Colonic mucosa (tissue), 4 donors: ENCODE data around the gene PPP1R17. TPM values are rescaled to one million over a fixed set of nuclear protein-coding genes. Genes with fewer than 3 reads are reported as not detected.

ENCODE experiments used
- DNase-seq: peaks from one replicate; pipeline ENCODE4 v3.0.0-alpha.2; 2020
- H3K27ac ChIP-seq: fragments of 200-600 bp; one replicate; pipeline ENCODE4 v1.8.0; 2021
- H3K27me3 ChIP-seq: fragments of 200-600 bp; one replicate; pipeline ENCODE4 v1.8.0; 2021
- H3K36me3 ChIP-seq: fragments of 200-600 bp; one replicate; pipeline ENCODE4 v1.8.0; 2021
- H3K4me1 ChIP-seq: fragments of 200-600 bp; one replicate; pipeline ENCODE4 v1.8.0; 2021; ENCODE audit warnings: mild to moderate bottlenecking
- H3K4me3 ChIP-seq: fragments of 200-600 bp; one replicate; pipeline ENCODE4 v1.8.0; 2021
- H3K9ac ChIP-seq, 2 donors: one replicate each; pipeline ENCODE4 v1.7.0; 2013; ENCODE audit warnings: control low read depth in 2 of 2, low read depth in 2 of 2, low read length in 2 of 2
- H3K9me3 ChIP-seq: fragments of 200-600 bp; one replicate; pipeline ENCODE4 v1.8.0; 2021
- CTCF ChIP-seq: fragments of 200-600 bp; IDR thresholded peaks from one replicate; pipeline ENCODE4 v1.8.0; 2022; ENCODE audit warnings: antibody characterized with exemption, mild to moderate bottlenecking
- intact Hi-C: fragments of 100-400 bp; cut with DNase I; formaldehyde crosslinking; loops from one replicate; pipeline ENCODE4 v1.14.1; 2022
- total RNA-seq, 2 donors: library from RNA; stranded (reverse); fragmentation: NEBNext Ultra II Directional in 1 of 2; extraction: Animal tissue kit (Norgen Biotek cat#: 25700) in 1 of 2; gene quantifications; one replicate each; pipeline ENCODE4 v1.2.1, GENCODE V29; 2021
- donor health status: healthy.
- donor health status: DM: no; HTN: no; CAD: no.
- donor health status: DM: no; HTN: no; CAD: no.

PPP1R17 gene
- total RNA-seq, 2 donors from 2014 or later: not detected

DNA sequence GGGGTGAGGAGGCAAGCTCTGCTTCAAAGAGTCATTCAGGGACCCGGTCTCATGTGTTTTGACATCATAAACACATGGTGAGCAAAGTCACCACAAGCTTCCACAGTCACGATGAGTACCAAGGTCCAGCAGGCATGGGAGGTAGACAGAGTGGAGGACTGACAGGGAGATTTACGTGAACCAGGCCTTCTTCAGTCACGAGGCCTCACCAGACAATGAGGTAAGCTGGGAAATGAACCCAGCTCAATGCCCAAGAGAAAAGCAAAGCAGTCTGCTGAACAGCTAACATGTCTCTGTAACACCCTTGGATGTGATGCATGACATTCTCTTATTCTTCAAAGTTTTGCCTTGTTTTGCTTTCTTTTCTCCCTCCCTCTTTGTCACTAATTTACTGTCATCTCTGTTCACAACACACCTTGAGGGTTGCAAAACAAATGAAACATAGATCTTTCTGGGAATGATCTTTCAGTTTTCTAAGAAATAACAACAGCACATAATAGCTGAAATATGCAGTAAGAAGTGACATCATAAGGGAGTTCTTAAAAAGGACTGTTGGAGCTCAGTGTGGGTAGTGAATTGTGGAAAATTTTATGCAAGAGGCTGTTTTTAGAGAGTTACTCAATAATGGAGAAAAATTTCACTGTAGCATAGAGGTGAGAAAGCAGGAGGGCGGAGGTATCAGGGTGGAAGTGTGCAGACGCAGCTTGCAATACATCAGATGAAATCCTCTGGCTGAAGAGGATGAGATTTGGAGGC lies 9.0 kb downstream of the PPP1R17 start:
- Histone ChIP-seq H3K4me3 (no peak overlapping the region), H3K27me3 (no peaks in the 10 kb centered on the region), H3K9me3 (no peaks in the 10 kb centered on the region), H3K9ac (no peak overlapping the region), H3K4me1 (no peaks in the 10 kb centered on the region), H3K27ac (no peak overlapping the region), H3K36me3 (no peaks in the 10 kb centered on the region)
- TF ChIP-seq CTCF: no peak
- intact Hi-C loops: no loop called here
- DNase-seq: no peak

- no peak for TF ChIP-seq CTCF
- no peaks in the 10 kb centered on the region for H3K36me3 ChIP-seq
- no peak overlapping the region for H3K27ac ChIP-seq
- intact Hi-C loops: no loop called here
- no peak for DNase-seq
- no peaks in the 10 kb centered on the region for H3K27me3 ChIP-seq
- no peak overlapping the region for H3K9ac ChIP-seq
- no peaks in the 10 kb centered on the region for H3K9me3 ChIP-seq
- no peaks in the 10 kb centered on the region for H3K4me1 ChIP-seq
- no peak overlapping the region for H3K4me3 ChIP-seq
Measured at GRCh38 chr7:31699050-31699449, 12.0 kb downstream of the PPP1R17 start.

- intact Hi-C loops: no loop called here
- H3K9ac ChIP-seq: no peak overlapping the region
- no peaks in the 10 kb centered on the region for H3K27me3 ChIP-seq
- no peaks in the 10 kb centered on the region for H3K36me3 ChIP-seq
- no peaks in the 10 kb centered on the region for H3K4me1 ChIP-seq
- no peaks in the 10 kb centered on the region for H3K9me3 ChIP-seq
- no peak for DNase-seq
- no peak for TF ChIP-seq CTCF
- no peak overlapping the region for H3K27ac ChIP-seq
- no peak overlapping the region for H3K4me3 ChIP-seq
Measured at GRCh38 chr7:31702354-31702753, 15.3 kb downstream of the PPP1R17 start.

- intact Hi-C loops: no loop called here
- TF ChIP-seq CTCF: no peak
Measured at GRCh38 chr7:31705377-31705776, 18.4 kb downstream of the PPP1R17 start.

DNA sequence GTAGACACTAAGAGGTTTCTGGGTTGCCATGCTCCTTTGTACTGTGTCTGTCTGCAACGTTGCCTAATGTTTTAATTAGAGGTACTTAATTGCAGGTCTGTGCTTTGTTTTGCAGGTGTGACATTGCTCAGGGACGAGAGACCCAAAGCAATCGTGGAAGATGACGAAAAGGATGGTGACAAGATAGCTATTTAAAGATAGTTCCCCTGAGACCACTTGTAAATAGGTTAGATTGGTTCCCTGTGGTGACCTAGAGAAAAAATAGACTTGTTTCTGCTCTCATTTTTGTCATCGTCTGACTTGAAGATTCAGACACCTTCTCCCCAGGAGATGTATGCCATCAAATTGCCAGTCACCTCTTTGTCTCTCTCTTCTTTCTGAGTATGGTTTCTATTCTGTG lies 20.1 kb downstream of the PPP1R17 start:
- H3K27me3 ChIP-seq: no peaks in the 10 kb centered on the region
- no peak for DNase-seq
- no peaks in the 10 kb centered on the region for H3K9me3 ChIP-seq
- intact Hi-C loops: no loop called here
- no peaks in the 10 kb centered on the region for H3K4me1 ChIP-seq
- H3K9ac ChIP-seq: no peak overlapping the region
- no peak overlapping the region for H3K4me3 ChIP-seq
- no peaks in the 10 kb centered on the region for H3K36me3 ChIP-seq
- TF ChIP-seq CTCF: no peak
- no peak overlapping the region for H3K27ac ChIP-seq

More at GRCh38 chr7:31705377-31705776, 18.4 kb downstream of the PPP1R17 start:
- no peaks in the 10 kb centered on the region for H3K9me3 ChIP-seq
- no peak overlapping the region for H3K4me3 ChIP-seq
- no peaks in the 10 kb centered on the region for H3K4me1 ChIP-seq
- no peaks in the 10 kb centered on the region for H3K36me3 ChIP-seq
- no peak overlapping the region for H3K9ac ChIP-seq
- no peak for DNase-seq
- no peak overlapping the region for H3K27ac ChIP-seq
- no peaks in the 10 kb centered on the region for H3K27me3 ChIP-seq
